Sigmoid colon (tissue), 4 donors: ENCODE measurements around the gene STX4.

Experiments
- CTCF ChIP-seq, 4 experiments: fragments of 450-650 bp in 3 of 4; fragments of 200-600 bp in 1 of 4; IDR thresholded peaks; one replicate each; pipeline ENCODE4 v1.5.1; 2016 to 2019; ENCODE audit warnings: antibody characterized with exemption in 4 of 4, mild to moderate bottlenecking in 3 of 4, moderate library complexity in 2 of 4
- POLR2A ChIP-seq, 2 donors: fragments of 450-650 bp; IDR thresholded peaks; one replicate each; pipeline ENCODE4 v1.6.1; 2016; ENCODE audit warnings: antibody characterized with exemption in 2 of 2, mild to moderate bottlenecking in 2 of 2, moderate library complexity in 2 of 2
- POLR2AphosphoS5 ChIP-seq, 4 donors: sonication (generic); formaldehyde crosslinking; IDR thresholded peaks; one replicate each; pipeline ENCODE4 v1.6.1; 2017; ENCODE audit warnings: antibody characterized with exemption in 4 of 4

- TF ChIP-seq POLR2A (IDR thresholded peaks at IDR 0.05) (no peak), CTCF (IDR thresholded peaks at IDR 0.05) (no peak), POLR2AphosphoS5 (IDR thresholded peaks at IDR 0.05) (no peak)
Measured at GRCh38 chr16:31000671-31001382, 32.5 kb upstream of the STX4 start.
